AG04450 (cell line): ENCODE measurements around the gene TEX101. TPM values are rescaled to one million over a fixed set of nuclear protein-coding genes. Genes with fewer than 3 reads are reported as not detected.
"Not testable (repeated sequence)": the region's sequence is repeated elsewhere in the genome, so short reads cannot be mapped to it uniquely, and the experiment has no call there.

Experiments used
- CTCF ChIA-PET: fragments of 300-600, 350-600 bp; formaldehyde crosslinking; extraction: SDS; loops from one replicate; lab custom pipeline; 2022; ENCODE audit warnings: antibody characterized with exemption, inconsistent platforms; lab: Charles Lee
- POLR2A ChIA-PET: fragments of 350-600 bp; formaldehyde crosslinking; extraction: SDS; loops from one replicate; lab custom pipeline; 2021; ENCODE audit warnings: antibody characterized with exemption, inconsistent platforms; lab: Yijun Ruan, JAX
- DNase-seq: peaks from one replicate; pipeline ENCODE4 v3.0.0-alpha.2; 2011; ENCODE audit warnings: low read depth, low spot score
- H3K27ac ChIP-seq: one replicate; pipeline ENCODE4 v1.5.1; 2012; ENCODE audit warnings: low read depth, low read length, control low read depth
- H3K27me3 ChIP-seq: one replicate; pipeline ENCODE4 v1.6.0; 2012; ENCODE audit warnings: low read length; ENCODE audit not compliant: control insufficient read depth, insufficient read depth
- H3K4me3 ChIP-seq: 2 replicates; pipeline ENCODE4 v1.5.1; 2011; ENCODE audit warnings: mild to moderate bottlenecking, low read depth, low read length, control low read depth
- H3K9me3 ChIP-seq: 2 replicates; pipeline ENCODE4 v1.5.1; 2012; ENCODE audit warnings: low read length; ENCODE audit not compliant: control insufficient read depth, insufficient read depth
- polyA plus RNA-seq: library from polyadenylated mRNA; depleted of rRNA; stranded (reverse); fragments of >200 nt; gene quantifications from 2 replicates; pipeline ENCODE4 v1.2.3, GENCODE V29; 2011
- TF ChIP-seq, protein P1 (sequence below): IDR thresholded peaks from 2 replicates; pipeline ENCODE4 v1.5.1; 2011; ENCODE audit warnings: low read depth, low read length, control low read depth, inconsistent platforms

TEX101 gene
- polyA plus RNA-seq, 1 experiment, result not detected

DNA sequence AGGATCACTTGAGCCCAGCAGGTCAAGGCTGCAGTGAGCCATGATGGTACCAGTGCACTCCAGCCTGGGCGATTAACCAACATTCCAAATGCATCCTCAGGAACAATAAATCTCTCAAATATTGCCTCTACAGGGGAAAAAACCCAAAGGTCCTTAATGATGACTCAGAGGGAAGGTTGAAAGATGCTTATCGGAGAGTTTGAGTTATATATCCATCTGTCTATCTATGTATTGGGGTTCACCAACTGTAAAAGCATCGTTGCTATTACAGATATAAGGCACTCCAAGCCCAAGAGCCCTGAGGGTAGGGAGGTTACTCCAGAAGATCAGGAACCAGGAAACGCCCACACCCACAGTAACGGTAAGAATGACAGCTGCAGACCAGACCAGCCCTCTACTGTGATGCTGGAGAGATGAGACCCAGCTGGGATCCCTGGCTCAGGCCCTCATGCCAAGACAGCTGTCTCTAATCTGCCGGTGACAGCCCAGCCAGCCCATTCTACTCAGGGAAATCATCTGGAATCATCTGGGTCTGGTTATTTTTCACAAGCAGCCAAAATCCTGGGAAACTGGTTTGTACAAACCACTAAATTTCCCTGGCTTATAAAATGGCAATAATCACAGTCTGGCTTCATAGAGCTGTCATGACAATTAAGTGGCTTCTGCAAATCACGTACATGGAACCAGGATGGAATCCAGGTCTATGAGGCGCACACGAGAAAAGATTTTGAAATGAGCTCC is 23.8 kb downstream of the TEX101 start:
- Histone ChIP-seq H3K9me3 (no peaks in the 10 kb centered on the region; the same call in 1 of the 2 replicates), H3K27me3 (peaks cover 5% of the 10 kb centered on the region), H3K4me3 (no peak overlapping the region), H3K27ac (peak overlapping the region; percentile 21)
- ChIA-PET POLR2A (no interaction called here), CTCF (interaction anchor here (1.3 to 3.0 kb wide), 2 partner anchors 8 to 81 kb away, joined by 8 to 23 read pairs; no protein-coding TSS in a partner anchor)
- peak; percentile 65 for DNase-seq
- TF ChIP-seq, protein P1, sequence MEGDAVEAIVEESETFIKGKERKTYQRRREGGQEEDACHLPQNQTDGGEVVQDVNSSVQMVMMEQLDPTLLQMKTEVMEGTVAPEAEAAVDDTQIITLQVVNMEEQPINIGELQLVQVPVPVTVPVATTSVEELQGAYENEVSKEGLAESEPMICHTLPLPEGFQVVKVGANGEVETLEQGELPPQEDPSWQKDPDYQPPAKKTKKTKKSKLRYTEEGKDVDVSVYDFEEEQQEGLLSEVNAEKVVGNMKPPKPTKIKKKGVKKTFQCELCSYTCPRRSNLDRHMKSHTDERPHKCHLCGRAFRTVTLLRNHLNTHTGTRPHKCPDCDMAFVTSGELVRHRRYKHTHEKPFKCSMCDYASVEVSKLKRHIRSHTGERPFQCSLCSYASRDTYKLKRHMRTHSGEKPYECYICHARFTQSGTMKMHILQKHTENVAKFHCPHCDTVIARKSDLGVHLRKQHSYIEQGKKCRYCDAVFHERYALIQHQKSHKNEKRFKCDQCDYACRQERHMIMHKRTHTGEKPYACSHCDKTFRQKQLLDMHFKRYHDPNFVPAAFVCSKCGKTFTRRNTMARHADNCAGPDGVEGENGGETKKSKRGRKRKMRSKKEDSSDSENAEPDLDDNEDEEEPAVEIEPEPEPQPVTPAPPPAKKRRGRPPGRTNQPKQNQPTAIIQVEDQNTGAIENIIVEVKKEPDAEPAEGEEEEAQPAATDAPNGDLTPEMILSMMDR, result no peak

DNA sequence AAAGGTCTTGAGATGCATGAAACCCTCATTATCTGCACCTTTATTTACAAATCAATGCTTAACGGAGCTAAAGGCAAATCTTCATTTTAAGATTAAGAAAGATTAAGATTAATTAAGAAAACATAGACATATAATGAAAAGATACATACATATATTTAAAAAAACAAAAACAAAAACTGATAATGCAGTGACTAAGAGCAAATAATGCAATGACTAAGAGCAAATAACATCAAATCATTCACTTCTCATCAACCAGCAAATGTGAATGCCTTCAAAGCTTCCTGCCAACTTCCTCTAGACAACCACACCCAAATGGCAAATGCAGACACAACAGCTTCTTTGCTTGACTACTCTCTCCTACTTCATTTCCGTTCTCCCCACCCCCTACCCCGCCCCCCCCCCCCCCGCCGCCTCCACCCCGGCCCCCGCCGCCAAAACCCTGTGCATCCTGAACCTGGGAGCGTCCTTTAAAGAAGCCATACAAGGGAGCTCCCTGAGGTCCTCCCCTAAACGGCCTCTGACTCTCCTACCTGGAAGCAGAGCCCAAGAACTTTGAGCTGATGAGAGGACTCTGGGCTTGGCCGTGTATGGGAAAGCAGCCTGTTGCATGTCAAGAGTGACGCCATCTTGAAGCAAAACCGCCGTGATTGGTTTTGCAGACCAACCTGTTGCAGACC is 24.5 kb downstream of the TEX101 start:
- ChIA-PET CTCF (interaction anchor here (1.2 to 3.0 kb wide), 3 partner anchors 8 to 81 kb away, joined by 3 to 23 read pairs (median 8); no protein-coding TSS in a partner anchor), POLR2A (interaction anchor here (0.8 kb wide), 1 partner anchor 37 kb away, joined by 4 read pairs; no protein-coding TSS in a partner anchor)
- Histone ChIP-seq H3K9me3 (no peaks in the 10 kb centered on the region; the same call in 1 of the 2 replicates), H3K4me3 (no peak overlapping the region), H3K27me3 (peaks cover 5% of the 10 kb centered on the region), H3K27ac (no peak overlapping the region)
- no peak for DNase-seq
- TF ChIP-seq, protein P1, result no peak

DNA sequence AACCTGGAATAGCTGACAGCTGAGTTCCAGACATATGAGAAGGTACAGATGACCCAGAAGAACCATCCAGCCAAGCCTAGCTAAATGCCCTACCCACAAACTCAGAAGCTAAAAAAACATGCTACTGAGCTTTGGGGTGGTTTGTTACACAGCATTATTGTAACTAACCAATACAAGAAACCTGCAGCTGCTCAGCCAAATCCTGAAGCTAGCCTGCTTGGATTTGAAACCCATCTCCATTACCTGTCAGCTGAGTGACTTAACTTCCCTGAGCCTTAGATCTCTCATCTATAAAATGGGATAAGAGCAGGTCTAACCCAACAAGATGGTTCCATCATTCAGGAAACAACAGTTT is 25.0 kb downstream of the TEX101 start:
- CTCF ChIA-PET, result interaction anchor here (1.2 to 3.0 kb wide), 2 partner anchors 9 to 80 kb away, joined by 3 to 23 read pairs; no protein-coding TSS in a partner anchor

DNA sequence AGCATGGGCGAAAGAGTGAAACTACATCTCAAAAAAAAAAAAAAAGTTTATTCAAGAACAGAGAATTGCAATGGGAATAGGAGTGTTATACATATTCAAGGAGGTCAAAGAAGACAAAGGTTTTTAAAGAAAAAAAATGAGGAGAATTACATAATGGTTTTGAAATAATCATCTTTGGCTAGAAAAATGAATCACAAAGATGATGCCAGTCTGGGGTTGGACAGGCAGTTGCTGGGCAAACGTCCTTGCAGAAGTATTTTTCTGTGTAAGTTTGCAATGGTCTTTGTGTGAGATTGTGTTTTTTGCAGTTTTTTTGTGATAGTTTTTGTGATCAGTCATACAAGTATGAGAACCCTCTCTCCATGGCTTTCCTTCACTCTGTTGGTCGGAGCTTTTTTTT is 27.0 kb downstream of the TEX101 start:
- DNase-seq, result no peak
- Histone ChIP-seq H3K9me3 (no peaks in the 10 kb centered on the region; the same call in 1 of the 2 replicates), H3K27ac (no peak overlapping the region), H3K4me3 (no peak overlapping the region), H3K27me3 (peaks cover 5% of the 10 kb centered on the region)
- CTCF ChIA-PET, result interaction anchor here (0.6 to 7.9 kb wide), 2 partner anchors 54 to 79 kb away, joined by 3 to 385 read pairs; no protein-coding TSS in a partner anchor
- POLR2A ChIA-PET, result no interaction called here
- TF ChIP-seq, protein P1, result no peak

More for the DNA sequence above, 25.0 kb downstream of the TEX101 start:
- no peaks in the 10 kb centered on the region; the same call in 1 of the 2 replicates for H3K9me3 ChIP-seq
- DNase-seq, result no peak
- H3K27ac ChIP-seq, result no peak overlapping the region
- POLR2A ChIA-PET, result interaction anchor here (0.8 kb wide), 1 partner anchor 37 kb away, joined by 4 read pairs; no protein-coding TSS in a partner anchor
- TF ChIP-seq, protein P1, result no peak
- peaks cover 5% of the 10 kb centered on the region for H3K27me3 ChIP-seq
- no peak overlapping the region for H3K4me3 ChIP-seq

DNA sequence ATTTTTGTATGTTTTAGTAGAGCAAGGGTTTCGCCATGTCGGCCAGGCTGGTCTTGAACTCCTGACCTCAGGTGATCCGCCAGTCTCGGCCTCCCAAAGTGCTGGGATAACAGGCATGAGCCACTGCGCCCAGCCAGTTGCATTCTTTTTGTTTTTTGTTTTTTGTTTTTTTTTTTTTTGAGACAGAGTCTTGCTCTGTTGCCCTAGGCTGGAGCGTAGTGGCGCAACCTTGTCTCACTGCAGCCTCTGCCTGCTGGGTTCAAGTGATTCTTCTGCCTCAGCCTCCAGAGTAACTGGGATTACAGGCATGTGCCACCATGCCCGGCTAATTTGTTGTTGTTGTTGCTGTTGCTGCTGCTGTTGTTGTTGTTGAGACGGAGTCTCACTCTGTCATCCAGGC is 29.4 kb downstream of the TEX101 start:
- DNase-seq, H3K27ac ChIP-seq, H3K9me3 ChIP-seq, H3K27me3 ChIP-seq, POLR2A ChIA-PET, H3K4me3 ChIP-seq: not testable (repeated sequence)
- CTCF ChIA-PET, result interaction anchor here (0.6 to 7.9 kb wide), 2 partner anchors 77 to 126 kb away, joined by 3 to 385 read pairs; no protein-coding TSS in a partner anchor
